B cell (primary cell): ENCODE results near the gene IL13RA2. TPM values are rescaled to one million over a fixed set of nuclear protein-coding genes. Genes with fewer than 3 reads are reported as not detected.

Experiments
- ATAC-seq: fragments of 200-7000 bp; cut with Tn5 transposase; one replicate; pipeline ENCODE4 v1.10.0; 2021; ENCODE audit warnings: low read depth, mild to moderate bottlenecking, moderate number of reproducible peaks, moderate library complexity
- CTCF ChIA-PET: fragments of 350-600 bp; sonication (Branson Sonifier 250); formaldehyde crosslinking; loops from one replicate; lab custom pipeline; 2021; ENCODE audit warnings: antibody characterized with exemption, inconsistent platforms; lab: Charles Lee
- POLR2A ChIA-PET: fragments of 350-600 bp; sonication (Branson Sonifier 250); formaldehyde crosslinking; loops from one replicate; lab custom pipeline; 2021; ENCODE audit warnings: antibody characterized with exemption; lab: Charles Lee
- DNase-seq: peaks from one replicate; pipeline ENCODE4 v3.0.0; 2013
- H2AFZ ChIP-seq: 2 replicates; pipeline ENCODE4 v1.6.1; 2012; ENCODE audit warnings: mild to moderate bottlenecking, low read depth, low read length; ENCODE audit not compliant: insufficient read depth, poor library complexity, severe bottlenecking
- H3K27ac ChIP-seq, 2 donors: 1 replicate in 1 of 2; 2 replicates in 1 of 2; pipeline ENCODE4 v1.5.1; 2012 to 2013; ENCODE audit warnings: low read length in 2 of 2, mild to moderate bottlenecking in 2 of 2, moderate library complexity in 1 of 2
- H3K27me3 ChIP-seq, 4 experiments: fragments of 200-600 bp in 1 of 4; sonication (generic) in 1 of 4; replicated peaks in 1 of 4; 1 replicate in 2 of 4; 2 replicates in 2 of 4; pipeline versions ENCODE4 v1.6.1 to v1.7.0; 2013 to 2016; ENCODE audit warnings: low read length in 3 of 4, mild to moderate bottlenecking in 2 of 4, mixed read lengths in 1 of 4, moderate library complexity in 1 of 4; ENCODE audit not compliant: insufficient read depth in 4 of 4, control insufficient read depth in 3 of 4; ENCODE audit errors: control extremely low read depth in 1 of 4
- H3K36me3 ChIP-seq, 2 experiments: replicated peaks in 1 of 2; 1 replicate in 1 of 2; 2 replicates in 1 of 2; pipeline versions ENCODE4 v1.6.1 to v1.7.1; 2013; ENCODE audit warnings: low read length in 1 of 2; ENCODE audit not compliant: insufficient read depth in 2 of 2, control insufficient read depth in 1 of 2; ENCODE audit errors: control extremely low read depth in 1 of 2, extremely low read depth in 1 of 2
- H3K4me1 ChIP-seq, 2 donors: fragments of 200-600 bp in 1 of 2; sonication (generic) in 1 of 2; 1 replicate in 1 of 2; 2 replicates in 1 of 2; pipeline versions ENCODE4 v1.5.1 to v1.6.1; 2013 to 2017; ENCODE audit warnings: low read length in 2 of 2; ENCODE audit not compliant: control insufficient read depth in 2 of 2, insufficient read depth in 2 of 2
- H3K4me2 ChIP-seq: replicated peaks from 2 replicates; pipeline ENCODE3; 2012; ENCODE audit warnings: mild to moderate bottlenecking, low read depth, low read length; ENCODE audit not compliant: poor library complexity, severe bottlenecking
- H3K4me3 ChIP-seq, 5 experiments: fragments of 200-600 bp in 1 of 5; sonication (generic) in 1 of 5; 1 replicate in 3 of 5; 2 replicates in 2 of 5; pipeline versions ENCODE4 v1.5.1 to v1.7.0; 2011 to 2016; ENCODE audit warnings: low read length in 4 of 5, mild to moderate bottlenecking in 4 of 5, low read depth in 2 of 5, control low read depth in 1 of 5, moderate library complexity in 1 of 5; ENCODE audit not compliant: insufficient read depth in 1 of 5; ENCODE audit errors: control extremely low read depth in 1 of 5, extremely low read depth in 1 of 5
- H3K79me2 ChIP-seq: fragments of 200-600 bp; sonication (generic); one replicate; pipeline ENCODE4 v1.6.0; 2016; ENCODE audit warnings: low read length; ENCODE audit not compliant: control insufficient read depth, insufficient read depth
- H3K9ac ChIP-seq: fragments of 200-600 bp; sonication (generic); 2 replicates; pipeline ENCODE4 v1.6.1; 2017; ENCODE audit warnings: mild to moderate bottlenecking, low read length, moderate library complexity
- H3K9me3 ChIP-seq, 3 donors: one replicate each; pipeline versions ENCODE4 v1.6.1 to v1.7.1; 2013; ENCODE audit warnings: low read length in 2 of 3; ENCODE audit not compliant: control insufficient read depth in 2 of 3, insufficient read depth in 1 of 3; ENCODE audit errors: control extremely low read depth in 1 of 3
- H4K20me1 ChIP-seq: 2 replicates; pipeline ENCODE4 v1.6.0; 2012; ENCODE audit warnings: mild to moderate bottlenecking, low read length; ENCODE audit not compliant: insufficient read depth, control insufficient read depth, poor library complexity, severe bottlenecking
- H3K27ac Mint-ChIP-seq: one replicate; pipeline ENCODE4 v1.8.0; 2021; ENCODE audit warnings: mixed read lengths
- H3K27me3 Mint-ChIP-seq: one replicate; pipeline ENCODE4 v1.8.0; 2021; ENCODE audit warnings: mixed read lengths
- H3K4me1 Mint-ChIP-seq: one replicate; pipeline ENCODE4 v1.8.0; 2021; ENCODE audit warnings: mixed read lengths
- H3K4me3 Mint-ChIP-seq: one replicate; pipeline ENCODE4 v1.8.0; 2021; ENCODE audit warnings: mixed read lengths
- H3K9me3 Mint-ChIP-seq: one replicate; pipeline ENCODE4 v1.8.0; 2022; ENCODE audit warnings: mixed read lengths; ENCODE audit not compliant: insufficient read depth
- CTCF ChIP-seq: fragments of 200-600 bp; IDR thresholded peaks from one replicate; pipeline ENCODE4 v1.8.0; 2022; ENCODE audit warnings: antibody characterized with exemption, mild to moderate bottlenecking
- EZH2 ChIP-seq: IDR thresholded peaks from 2 replicates; pipeline ENCODE4 v1.6.1; 2012; ENCODE audit warnings: borderline replicate concordance, low read depth, mild to moderate bottlenecking, moderate library complexity, low read length; ENCODE audit not compliant: insufficient read depth, poor library complexity, severe bottlenecking
- whole genome bisulfite sequencing: methylation state at CpG from one replicate; pipeline ENCODE4 v1.1.5; 2013; ENCODE audit warnings: missing lambda C conversion rate; ENCODE audit not compliant: insufficient coverage; 5-methylcytosine and 5-hydroxymethylcytosine counted together
- intact Hi-C: fragments of 100-400 bp; cut with micrococcal nuclease; formaldehyde crosslinking; loops from one replicate; pipeline ENCODE4 v1.10.0; 2022
- polyA plus RNA-seq: library from polyadenylated mRNA; depleted of rRNA; stranded (reverse); fragments of >200 nt; gene quantifications from 2 replicates; pipeline ENCODE4 v1.2.3, GENCODE V29; 2012
- total RNA-seq, 2 donors: library from RNA; stranded (reverse); fragments of 120-200 nt in 1 of 2; gene quantifications; 1 replicate in 1 of 2; 2 replicates in 1 of 2; pipeline versions ENCODE4 v1.2.3 to v1.2.4, GENCODE V29; 2013 to 2022

IL13RA2 gene
- total and polyA plus RNA-seq, 2 donors (not counting 1 experiment from before 2014, with no cell fraction given) = not detected

GRCh38 chrX:115018944-115019343 is 1.5 kb upstream of the IL13RA2 start:
- H2AFZ ChIP-seq = no peak overlapping the region
- TF ChIP-seq EZH2 (no peak), CTCF (no peak)
- H3K9ac ChIP-seq = no peak overlapping the region
- no peaks in the 10 kb centered on the region for H3K36me3 ChIP-seq
- H4K20me1 ChIP-seq = no peaks in the 10 kb centered on the region
- H3K27ac ChIP-seq = no peak overlapping the region
- no peaks in the 10 kb centered on the region for H3K79me2 ChIP-seq
- CTCF ChIA-PET = no interaction called here
- H3K27me3 ChIP-seq = no peaks in the 10 kb centered on the region
- no peak overlapping the region for H3K4me3 ChIP-seq
- H3K27ac Mint-ChIP-seq = no peak overlapping the region
- H3K9me3 Mint-ChIP-seq = no peaks in the 10 kb centered on the region
- POLR2A ChIA-PET = no interaction called here
- ATAC-seq (no peak), DNase-seq (no peak)
- no peak overlapping the region for H3K4me2 ChIP-seq
- intact Hi-C loops = no loop called here
- no peaks in the 10 kb centered on the region for H3K27me3 Mint-ChIP-seq
- H3K4me1 ChIP-seq = no peaks in the 10 kb centered on the region
- WGBS = 83% methylated on average over 1 of the region's 2 CpGs
- H3K9me3 ChIP-seq = no peaks in the 10 kb centered on the region
- no peaks in the 10 kb centered on the region for H3K4me1 Mint-ChIP-seq
- no peak overlapping the region for H3K4me3 Mint-ChIP-seq

- CTCF ChIA-PET = no interaction called here
- POLR2A ChIA-PET = no interaction called here
- H3K79me2 ChIP-seq = no peaks in the 10 kb centered on the region
- Mint-ChIP-seq H3K27ac (no peak overlapping the region), H3K4me1 (no peaks in the 10 kb centered on the region), H3K27me3 (no peaks in the 10 kb centered on the region), H3K9me3 (no peaks in the 10 kb centered on the region), H3K4me3 (no peak overlapping the region)
- no peaks in the 10 kb centered on the region for H4K20me1 ChIP-seq
- H3K27ac ChIP-seq = no peak overlapping the region
- H3K9me3 ChIP-seq = no peaks in the 10 kb centered on the region
- H3K27me3 ChIP-seq = no peaks in the 10 kb centered on the region
- no peaks in the 10 kb centered on the region for H3K36me3 ChIP-seq
- H2AFZ ChIP-seq = no peak overlapping the region
- H3K9ac ChIP-seq = no peak overlapping the region
- intact Hi-C loops = no loop called here
- no peak overlapping the region for H3K4me3 ChIP-seq
- no CpG with 5 or more reads among the region's 6 CpGs for WGBS
- H3K4me1 ChIP-seq = no peaks in the 10 kb centered on the region
- ATAC-seq (no peak), DNase-seq (no peak)
- TF ChIP-seq EZH2 (no peak), CTCF (peak; percentile 7)
- H3K4me2 ChIP-seq = no peak overlapping the region
Measured at GRCh38 chrX:115018040-115018647, 728 bp upstream of the IL13RA2 start.
